NT2/D1 (cell line): ENCODE measurements around the gene STX2.

Experiments used
- SUZ12 ChIP-seq: IDR thresholded peaks from 2 replicates; pipeline ENCODE4 v1.6.1; 2011; ENCODE audit not compliant: insufficient read length, insufficient read depth; ENCODE audit errors: extremely low read depth
- YY1 ChIP-seq: IDR thresholded peaks from 2 replicates; pipeline ENCODE4 v1.6.1; 2011; ENCODE audit not compliant: insufficient read length, insufficient read depth
- ZNF274 ChIP-seq: IDR thresholded peaks from 2 replicates; pipeline ENCODE4 v1.6.1; 2011; ENCODE audit warnings: mild to moderate bottlenecking, low read depth, low read length

- no peak for TF ChIP-seq ZNF274
- no peak for TF ChIP-seq YY1
- no peak for TF ChIP-seq SUZ12
Observed at GRCh38 chr12:130835011-130835410, 4.0 kb downstream of the STX2 start.
